Cardiac fibroblast (primary cell): ENCODE measurements around the gene OPRD1.
"Not testable (repeated sequence)": the region's sequence is repeated elsewhere in the genome, so short reads cannot be mapped to it uniquely, and the experiment has no call there.

Source experiments
- DNase-seq, 2 donors: peaks; one replicate each; pipeline versions ENCODE4 v3.0.0 to v3.0.0-alpha.2; 2010; ENCODE audit warnings: low read depth in 2 of 2
- H3K4me3 ChIP-seq, 2 donors: replicated peaks in 1 of 2; 1 replicate in 1 of 2; 2 replicates in 1 of 2; pipeline ENCODE4 v1.5.1; 2011; ENCODE audit warnings: low read depth in 2 of 2, low read length in 2 of 2, mild to moderate bottlenecking in 2 of 2, moderate library complexity in 1 of 2
- CTCF ChIP-seq: IDR thresholded peaks from one replicate; pipeline ENCODE4 v1.5.1; 2011; ENCODE audit warnings: low read depth, mild to moderate bottlenecking, low read length, inconsistent platforms

Gene OPRD1

DNA sequence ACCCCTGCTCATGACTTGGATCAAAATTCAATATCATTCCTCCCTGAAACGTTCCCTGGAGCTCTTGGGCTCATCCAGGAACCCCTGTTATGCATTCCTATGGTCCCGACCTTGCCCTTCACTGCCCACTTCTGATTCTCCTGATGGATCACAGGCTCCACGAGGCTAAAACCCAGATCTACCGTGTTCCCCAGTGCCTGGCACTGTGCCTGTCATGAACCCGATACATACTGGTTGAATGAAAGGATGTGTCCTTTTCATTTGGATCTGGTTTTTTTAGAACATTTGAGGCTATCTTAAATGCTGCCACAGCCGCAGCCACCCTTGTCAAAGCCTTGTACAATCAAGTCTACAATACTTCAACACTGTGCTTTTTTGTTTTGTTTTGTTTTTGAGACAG, 22.2 kb upstream of the OPRD1 start:
- H3K4me3 ChIP-seq, result no peak overlapping the region
- no peak for DNase-seq
- TF ChIP-seq CTCF, result no peak

DNA sequence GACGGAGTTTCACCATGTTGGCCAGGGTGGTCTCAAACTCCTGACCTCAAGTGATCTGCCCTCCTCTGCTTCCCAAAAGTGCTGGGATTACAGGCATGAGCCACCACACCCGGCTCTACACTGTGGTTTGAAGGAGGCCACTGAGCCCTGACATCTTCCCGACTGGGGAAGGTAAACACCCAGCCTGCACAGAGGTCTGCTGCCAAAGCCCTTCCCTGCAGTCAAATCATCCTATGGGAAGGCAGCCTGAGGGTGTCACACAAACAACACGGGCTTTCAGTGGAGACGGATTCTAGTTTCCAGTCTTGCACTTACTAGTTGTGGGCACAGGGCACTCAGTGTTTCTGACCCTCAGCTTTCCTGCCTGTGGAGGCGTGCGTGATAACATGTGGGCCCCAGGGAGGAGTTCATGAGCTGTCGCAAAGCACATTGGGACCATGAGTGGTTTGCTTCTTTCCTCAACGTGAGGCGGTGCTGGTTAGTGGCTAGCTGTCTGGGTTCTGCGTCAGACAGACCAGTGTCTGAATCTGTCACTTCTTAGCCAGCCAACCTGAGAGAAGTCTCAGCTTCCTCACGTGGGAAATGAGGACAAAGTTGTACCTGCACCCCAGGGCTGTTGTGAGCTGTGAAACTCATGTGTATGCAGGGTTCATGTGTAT, 21.5 kb upstream of the OPRD1 start:
- no peak for DNase-seq
- no peak for TF ChIP-seq CTCF
- no peak overlapping the region for H3K4me3 ChIP-seq

GRCh38 chr1:28791929-28792328, 20.0 kb upstream of the OPRD1 start:
- not testable (repeated sequence) for H3K4me3 ChIP-seq, DNase-seq

GRCh38 chr1:28792644-28793121, 19.3 kb upstream of the OPRD1 start:
- DNase-seq, result no peak
- peak; percentile 10 for TF ChIP-seq CTCF
- no peak overlapping the region for H3K4me3 ChIP-seq

GRCh38 chr1:28794582-28794981, 17.4 kb upstream of the OPRD1 start:
- not testable (repeated sequence) for DNase-seq, H3K4me3 ChIP-seq

- no peak for TF ChIP-seq CTCF
- no peak overlapping the region for H3K4me3 ChIP-seq
Observed at GRCh38 chr1:28796352-28797211, 15.4 kb upstream of the OPRD1 start.

GRCh38 chr1:28800324-28800723, 11.6 kb upstream of the OPRD1 start:
- no peak for DNase-seq
- TF ChIP-seq CTCF, result no peak
- no peak overlapping the region for H3K4me3 ChIP-seq

More at GRCh38 chr1:28796352-28797211, 15.4 kb upstream of the OPRD1 start:
- no peak for DNase-seq
